GM21367 (cell line): ENCODE results near the gene ZBTB5.

Experiments used
- ATAC-seq: cut with Tn5 transposase; IDR thresholded peaks from one replicate; pipeline ENCODE4 v1.9.1; 2021; ENCODE audit not compliant: unreplicated experiment

ZBTB5 gene

DNA sequence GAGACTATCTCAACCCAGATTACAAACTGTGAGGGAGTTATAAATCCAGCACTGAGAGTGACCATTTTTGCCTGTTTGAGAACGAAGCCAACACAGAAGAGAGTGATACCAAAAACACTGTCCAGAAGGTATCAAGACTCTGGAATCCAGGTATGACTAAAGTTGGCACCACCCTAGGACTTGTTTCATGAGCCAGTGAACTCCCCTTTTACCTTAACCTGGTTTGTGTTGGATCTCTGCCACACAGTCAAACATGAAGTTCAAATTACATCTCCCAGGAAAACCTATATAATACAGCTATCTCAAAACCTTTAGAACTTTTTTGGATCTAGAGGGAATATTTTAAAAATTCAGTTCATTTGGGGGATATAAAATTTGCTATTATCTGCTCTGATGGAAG lies 11.4 kb downstream of the ZBTB5 start:
- ATAC-seq, result no peak

DNA sequence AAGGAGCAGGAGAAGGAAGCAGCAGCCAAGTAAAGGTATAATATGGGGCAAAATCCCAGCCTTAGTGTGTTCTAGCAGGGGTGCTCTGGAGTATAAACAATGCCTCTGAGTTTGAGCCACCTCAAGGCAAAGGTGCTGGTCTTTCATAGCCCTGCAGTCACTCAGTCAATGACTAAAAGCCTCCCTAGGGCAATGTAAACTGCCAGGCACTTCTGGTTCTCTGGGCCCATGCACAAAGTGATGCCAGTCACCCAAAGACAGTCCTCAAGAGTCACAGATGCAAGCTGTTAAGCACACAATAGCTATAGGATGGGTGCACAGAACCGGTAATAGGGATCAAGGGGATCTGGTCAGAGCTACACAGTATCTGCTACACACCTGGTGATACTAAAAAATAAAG lies 12.6 kb downstream of the ZBTB5 start:
- no peak for ATAC-seq

DNA sequence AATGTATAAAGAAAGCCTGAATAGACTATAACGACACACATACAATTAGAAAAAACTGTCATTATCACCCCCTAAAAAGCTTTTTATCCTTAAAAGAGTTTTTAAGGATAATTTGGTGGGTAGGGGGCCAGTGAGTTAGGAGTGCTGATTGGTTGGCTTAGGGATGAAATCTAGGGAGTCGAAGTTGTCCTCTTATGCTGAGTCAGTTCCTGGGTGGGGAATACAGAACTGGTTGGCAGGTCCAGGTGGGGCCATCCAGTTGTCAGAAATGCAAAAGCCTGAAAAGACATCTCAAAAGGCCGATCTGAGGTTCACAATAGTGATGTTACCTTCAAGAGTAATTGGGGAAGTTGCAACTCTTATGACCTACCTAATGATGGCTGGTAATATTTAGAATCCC lies 13.6 kb downstream of the ZBTB5 start:
- no peak for ATAC-seq

DNA sequence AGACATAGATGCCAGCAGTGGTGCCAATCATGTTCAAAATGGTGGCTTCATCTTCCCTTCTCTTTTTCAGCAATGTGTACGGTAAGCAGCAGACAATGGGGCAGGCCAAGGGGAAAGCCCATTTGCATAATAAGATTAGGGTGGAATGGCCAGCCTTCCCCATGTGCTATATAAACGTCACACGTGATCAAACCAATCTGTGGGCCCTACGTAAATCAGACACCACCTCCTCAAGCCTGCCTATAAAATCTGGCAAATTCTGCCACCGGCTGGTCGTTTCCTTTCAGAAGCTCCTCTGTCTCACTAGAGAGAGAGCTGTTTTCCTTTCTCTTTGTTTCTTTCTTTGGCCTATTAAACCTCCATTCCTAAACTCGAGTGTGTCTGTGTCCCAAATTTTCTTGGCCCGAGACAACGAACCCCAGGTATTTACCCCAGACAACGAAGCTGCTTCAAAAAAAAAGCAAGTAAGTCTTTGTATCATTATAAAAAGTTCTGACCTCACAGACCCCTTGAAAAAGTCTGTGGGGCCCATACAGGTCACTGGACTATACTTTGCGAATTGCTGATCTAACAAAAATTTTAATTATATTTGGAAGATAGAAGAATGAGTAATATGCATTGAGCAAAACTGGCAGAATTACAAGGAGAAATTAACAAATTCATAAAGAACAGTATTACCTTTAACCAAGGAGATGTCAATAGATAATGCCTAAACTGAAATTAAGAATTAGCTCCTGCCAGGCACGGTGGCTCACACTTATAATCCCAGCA lies 15.2 kb downstream of the ZBTB5 start:
- ATAC-seq, result no peak

DNA sequence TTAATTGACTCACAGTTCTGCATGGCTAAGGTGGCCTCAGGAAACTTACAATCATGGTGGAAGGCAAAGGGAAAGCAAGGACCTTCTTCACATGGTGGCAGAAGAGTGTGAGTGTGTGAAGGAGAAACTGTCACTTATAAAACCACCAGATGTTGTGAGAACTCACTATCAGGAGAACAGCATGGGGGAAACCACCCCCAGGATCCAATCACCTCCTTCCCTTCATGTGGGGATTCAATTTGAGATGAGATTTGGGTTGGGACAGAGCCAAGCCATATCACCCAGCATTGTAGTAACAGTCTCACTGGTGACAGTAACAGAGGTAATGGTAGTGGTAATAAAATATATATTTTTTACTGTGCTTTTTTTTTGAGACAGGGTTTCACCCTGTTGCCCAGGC lies 18.1 kb downstream of the ZBTB5 start:
- no peak for ATAC-seq

DNA sequence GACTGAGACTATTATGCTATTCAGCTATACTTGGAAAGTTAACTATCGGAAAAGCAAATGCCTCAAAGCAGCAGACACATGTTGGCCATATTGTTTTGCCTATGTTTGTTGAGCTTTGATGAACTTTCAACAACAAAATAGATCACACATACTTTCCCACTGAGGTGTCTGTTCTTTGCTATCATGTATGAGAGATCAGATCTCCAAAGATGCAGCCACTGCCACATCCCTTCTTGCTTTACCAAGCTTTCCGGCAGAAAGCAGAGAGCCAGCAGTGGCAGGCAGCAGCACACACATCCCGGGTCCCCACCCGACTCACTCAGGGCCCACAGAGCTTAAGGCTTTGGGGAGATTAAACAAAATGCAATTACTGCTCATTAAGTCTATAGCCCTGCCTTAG lies 18.8 kb downstream of the ZBTB5 start:
- ATAC-seq, result no peak

DNA sequence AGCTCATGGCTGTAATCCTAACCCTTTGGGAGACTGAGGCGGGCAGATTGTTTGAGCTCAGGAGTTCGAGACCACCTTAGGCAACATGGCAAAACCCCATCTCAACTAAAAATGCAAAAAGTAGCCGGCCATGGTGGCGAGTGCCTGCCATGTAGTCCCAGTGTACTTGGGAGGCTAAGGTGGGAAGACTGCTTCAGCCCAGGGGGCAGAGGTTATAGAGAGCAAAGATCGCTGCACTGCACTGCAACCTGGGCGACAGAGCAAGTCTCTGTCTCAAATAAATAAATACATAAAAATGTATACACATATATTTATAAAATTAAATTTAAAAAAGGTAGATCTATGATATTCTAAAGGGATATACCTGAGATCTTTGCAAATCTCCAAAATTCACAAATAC lies 19.4 kb downstream of the ZBTB5 start:
- no peak for ATAC-seq

DNA sequence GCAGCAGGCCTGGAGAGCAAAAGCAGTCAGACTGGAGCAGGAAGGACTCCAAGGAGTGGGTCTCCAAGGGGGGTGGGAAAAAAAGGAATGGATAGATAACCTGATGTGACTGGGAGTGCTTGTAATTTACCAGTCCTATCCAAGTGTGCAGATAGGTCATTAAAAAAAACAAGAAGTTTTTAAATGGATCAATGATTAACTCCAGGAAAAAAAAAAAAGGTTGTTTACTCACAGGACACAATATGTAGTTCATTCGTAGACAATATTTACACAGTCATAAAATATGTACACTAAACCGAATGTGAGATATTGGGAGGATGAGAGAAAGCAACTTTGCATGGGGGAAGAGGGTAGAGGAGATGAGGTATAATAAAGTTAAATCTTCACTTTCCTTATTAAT lies 20.4 kb downstream of the ZBTB5 start:
- ATAC-seq, result no peak

DNA sequence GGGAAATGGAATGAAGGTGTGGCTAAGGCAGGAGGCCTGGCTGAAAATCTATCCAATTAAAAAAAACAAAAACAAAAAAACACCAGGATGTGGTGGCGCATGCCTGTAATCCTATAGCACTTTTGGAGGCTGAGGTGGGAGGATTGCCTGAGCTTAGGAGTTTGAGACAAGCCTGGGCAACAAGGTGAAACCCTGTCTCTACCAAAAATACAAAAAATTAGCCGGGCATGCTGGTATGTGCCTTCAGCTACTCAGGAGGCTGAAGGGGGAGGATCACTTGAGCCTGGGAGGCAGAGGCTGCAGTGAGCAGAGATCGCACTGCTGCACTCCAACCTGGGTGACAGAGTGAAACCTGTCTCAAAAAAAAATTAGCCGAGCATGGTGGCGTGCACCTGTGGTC lies 21.7 kb downstream of the ZBTB5 start:
- ATAC-seq, result no peak

DNA sequence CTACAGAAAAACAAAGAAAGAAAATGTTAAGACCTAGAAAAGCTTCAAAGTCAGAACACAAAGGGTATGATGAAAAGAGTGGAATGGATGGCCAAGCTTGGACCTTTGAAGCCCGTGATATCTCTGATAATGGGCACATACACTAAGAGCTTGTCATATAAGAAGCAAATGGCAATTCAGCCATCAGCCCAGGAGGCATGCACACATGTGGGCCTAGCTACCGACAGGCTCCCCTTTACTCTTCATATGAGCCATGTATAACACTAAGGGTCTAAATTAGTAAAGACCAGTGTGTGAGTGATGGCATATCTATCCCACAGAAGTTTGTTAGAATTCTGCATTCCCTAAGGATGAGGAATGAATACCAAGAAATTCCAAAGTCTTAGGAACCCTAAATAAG lies 22.7 kb downstream of the ZBTB5 start:
- no peak for ATAC-seq

DNA sequence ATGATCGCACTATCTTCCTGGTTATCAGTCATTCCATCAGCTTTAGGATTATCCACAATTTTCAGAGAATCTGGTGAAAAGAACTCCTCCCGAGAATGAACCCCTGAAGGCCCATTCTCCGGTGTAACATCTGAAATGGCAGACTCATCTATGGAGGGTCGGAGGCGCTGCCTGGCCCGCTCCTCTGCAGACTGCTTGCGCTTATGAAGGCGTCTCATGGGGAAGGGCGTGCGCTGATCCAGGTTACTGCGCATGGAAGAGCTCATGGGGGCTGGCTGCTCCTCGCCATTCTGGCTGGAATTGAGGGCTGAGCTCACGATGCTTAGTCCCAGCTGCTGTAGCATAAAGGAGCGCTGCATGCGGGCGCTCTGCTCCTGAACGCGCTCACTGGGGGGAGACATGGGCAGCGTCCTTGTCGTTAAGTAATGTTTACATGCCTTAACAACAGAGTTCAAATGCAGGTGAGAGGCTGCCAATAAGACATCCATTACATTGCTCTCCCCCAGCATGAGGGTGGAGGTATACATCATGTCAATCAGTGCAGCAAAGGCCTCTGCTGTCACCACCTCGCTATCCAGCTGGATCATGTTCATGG lies 23.4 kb downstream of the ZBTB5 start:
- no peak for ATAC-seq

DNA sequence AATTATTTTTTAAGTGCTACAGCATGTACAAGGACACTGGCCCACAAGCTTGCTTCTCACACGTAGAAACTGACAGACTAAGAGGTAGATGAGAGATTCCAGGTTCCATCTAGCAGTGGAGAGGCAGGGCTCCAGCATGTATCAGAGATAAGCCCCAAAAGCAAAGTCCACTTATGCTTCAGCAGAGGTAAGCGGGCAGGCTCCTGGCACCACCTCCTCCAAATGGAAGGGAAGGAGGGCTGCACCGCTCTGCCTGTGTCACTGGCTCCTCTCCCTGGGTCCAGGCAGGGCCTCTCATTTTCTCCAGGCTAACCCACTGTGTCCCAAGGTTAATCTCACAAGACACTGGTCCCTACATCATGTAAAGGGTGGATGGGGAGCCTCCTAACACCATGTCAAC lies 26.9 kb downstream of the ZBTB5 start:
- ATAC-seq, result no peak

DNA sequence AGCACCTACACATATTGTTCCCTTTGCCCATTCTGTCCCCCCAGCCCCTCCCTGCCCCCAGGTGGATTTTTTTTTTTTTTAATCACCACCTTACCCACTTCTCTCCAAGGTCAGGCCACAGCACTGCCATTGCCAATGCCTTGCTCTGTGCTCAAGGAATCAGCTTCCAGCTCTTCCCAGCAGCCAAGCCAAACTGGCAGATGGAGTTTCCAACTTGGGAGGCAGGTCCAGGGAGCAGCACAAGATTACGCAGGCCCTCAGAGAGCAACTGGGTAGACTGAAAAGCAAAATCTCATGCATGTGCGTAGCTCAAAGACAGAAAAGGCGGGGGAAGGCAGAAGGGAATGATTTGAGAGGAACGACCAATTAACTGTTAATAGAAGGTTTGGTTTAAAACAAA lies 27.6 kb downstream of the ZBTB5 start:
- no peak for ATAC-seq

DNA sequence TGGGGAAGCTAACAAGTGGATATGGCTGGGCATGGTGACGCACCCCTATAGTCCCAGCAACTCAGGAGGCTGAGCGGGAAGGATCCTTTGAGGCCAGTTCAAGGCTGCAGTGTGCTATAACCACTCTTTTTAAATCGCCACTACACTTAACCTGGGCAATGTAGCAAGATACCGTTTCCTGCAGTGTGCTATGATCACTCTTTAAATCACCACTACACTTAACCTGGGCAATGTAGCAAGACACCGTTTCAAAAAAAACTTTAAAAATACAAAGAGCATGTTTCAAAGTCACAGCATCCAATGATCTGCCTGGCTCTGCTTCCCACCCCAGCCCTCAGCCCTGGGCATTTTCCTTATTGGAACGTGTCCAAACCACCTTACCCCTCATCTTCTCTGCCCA lies 28.2 kb downstream of the ZBTB5 start:
- no peak for ATAC-seq

DNA sequence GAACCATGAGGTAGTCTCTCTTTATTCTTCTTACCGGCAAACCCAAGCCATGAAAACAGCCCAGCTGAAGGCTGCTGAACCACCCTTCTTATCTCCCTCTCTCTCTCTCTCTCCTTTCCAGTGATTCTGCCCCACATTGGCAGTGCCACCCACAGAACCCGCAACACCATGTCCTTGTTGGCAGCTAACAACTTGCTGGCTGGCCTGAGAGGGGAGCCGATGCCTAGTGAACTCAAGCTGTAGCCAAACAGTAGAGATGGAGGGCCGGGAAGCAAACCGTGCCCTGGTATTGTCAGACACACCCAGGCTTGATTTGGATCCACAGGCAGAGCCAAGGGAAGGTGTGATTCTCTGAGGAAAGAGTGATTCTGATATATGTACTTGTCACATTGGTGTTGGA lies 28.7 kb downstream of the ZBTB5 start:
- no peak for ATAC-seq

DNA sequence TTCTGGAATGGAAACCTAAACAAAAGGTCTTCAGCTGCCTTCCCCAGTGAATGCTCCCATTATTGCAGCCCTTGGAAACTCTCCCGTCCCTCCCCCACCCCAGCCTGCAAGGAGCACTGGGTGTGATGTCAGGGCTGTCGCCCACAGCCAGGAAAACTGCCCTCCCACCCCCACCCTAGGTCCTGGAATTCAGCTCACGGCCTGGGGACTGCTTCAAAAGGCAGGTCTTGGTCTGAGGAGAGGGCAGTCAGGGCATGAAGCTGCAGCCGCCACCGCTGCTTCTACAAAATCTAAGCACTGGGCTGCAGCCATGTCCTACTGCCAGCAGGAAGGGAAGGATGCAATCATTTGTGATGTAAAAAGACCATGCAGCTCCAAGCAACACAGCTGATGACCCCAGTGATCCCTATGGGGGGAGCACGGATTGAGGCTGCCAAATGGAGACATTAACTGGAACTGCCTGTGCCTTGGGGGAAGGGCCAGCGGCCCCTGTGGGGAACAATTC lies 31.3 kb downstream of the ZBTB5 start:
- ATAC-seq, result no peak

DNA sequence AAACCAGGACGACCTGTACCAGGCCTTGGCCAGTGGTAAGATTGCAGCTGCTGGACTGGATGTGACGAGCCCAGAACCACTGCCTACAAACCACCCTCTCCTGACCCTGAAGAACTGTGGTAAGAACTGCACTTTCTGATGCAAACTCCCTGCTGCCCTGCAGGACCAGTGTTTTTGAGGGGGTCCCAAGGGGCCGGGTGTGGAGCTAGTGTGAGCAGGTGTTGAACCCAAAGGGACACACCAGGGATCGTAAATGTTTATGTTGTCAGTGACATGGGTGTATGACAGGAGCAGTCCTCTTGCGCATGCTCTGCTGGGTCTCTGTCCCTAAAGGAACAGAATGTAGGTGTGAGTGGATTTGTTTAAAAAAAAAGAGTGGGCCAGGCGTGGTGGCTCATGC lies 33.2 kb downstream of the ZBTB5 start:
- ATAC-seq, result no peak

DNA sequence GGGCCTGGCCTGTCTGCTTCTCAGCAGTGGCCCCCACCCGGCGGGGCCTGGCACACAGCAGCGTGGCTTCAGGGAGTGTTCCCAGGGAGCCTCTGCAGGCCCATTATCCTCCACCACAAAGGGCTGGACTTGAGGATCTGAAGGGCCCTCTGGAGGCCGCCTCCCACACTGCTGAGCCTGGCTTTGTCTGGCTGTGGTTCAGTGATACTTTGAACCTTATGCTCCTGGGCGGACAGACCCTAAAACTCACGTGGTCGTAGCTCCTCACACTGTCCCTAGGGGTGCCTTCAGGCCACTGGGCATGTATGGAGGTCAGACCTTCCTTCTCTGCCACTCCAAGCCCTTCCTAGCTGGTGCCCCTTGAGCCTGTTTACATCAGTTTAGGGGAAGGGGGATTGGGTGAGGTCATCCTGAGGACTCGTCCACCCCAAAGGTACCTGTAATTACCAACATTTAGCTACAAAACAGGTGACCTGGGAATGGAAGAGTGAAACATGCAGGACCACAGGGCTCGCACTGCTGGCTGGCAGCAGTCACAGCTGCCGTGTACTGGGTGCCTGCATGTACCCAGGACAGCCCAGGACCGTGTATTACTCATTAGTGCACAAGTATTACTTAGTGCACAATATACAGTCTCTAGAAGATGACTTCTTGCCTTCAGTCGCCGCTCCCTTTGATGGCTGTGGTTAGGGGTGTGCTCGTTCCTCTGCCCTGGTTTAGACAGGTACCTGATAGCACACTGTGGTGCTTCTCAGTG lies 34.2 kb downstream of the ZBTB5 start:
- no peak for ATAC-seq

DNA sequence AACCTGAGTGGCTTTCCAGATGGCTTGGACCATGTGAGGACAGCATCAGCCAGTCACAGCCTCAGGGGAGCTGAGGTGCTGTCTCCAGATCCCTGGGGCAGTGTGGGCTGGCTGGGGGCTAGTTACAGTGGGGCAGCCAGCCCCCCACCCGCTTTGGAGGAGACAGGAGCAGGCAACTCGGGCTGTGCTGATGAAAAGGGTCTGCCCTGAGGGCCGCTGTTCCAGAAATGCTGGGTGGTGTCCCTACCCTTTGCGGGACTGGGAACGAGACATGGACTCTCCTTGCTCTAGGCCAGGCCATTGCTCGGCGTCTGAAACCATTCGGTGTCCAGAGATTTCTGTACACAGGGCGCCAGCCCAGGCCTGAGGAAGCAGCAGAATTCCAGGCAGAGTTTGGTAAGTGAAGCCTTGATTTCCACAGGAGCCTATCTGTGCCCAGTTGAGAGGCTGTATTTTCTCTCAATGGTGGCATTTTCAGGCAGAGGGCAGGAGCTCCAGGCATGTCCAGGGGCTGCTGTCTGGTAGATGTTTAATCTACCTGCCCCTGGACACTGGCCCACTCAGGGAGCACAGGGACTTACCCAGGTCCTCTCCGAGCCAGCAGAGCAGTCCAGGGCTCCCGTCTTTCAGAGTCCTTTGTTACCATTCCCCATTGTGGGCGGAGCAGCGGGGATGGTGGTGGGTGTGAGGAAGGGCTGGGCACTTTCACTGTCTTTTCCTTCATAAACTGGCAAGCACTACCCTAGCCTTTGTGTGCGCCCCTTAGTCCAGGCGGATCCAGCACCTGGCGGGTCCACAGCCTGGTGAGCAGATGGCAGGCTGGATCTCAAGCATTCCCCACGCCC lies 35.6 kb downstream of the ZBTB5 start:
- no peak for ATAC-seq

DNA sequence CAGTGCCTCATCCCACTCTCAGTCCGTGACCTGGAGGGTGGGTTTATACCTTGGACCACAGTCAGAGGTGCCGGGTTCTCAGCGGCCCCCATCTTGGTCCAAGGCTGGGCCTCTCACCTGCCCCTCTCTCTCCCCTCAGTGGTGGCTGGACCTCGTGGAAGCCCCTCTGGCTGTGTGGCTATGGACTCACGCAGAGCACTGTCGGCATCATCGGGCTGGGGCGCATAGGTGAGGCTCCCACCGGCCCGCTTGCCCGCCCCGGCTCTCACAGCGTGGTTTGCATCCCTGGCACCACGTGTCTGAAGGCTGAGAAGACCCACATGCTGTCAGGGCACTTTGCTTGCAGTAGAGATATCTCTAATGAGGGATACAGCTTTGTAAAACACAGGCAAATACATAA lies 36.9 kb downstream of the ZBTB5 start:
- ATAC-seq, result no peak

DNA sequence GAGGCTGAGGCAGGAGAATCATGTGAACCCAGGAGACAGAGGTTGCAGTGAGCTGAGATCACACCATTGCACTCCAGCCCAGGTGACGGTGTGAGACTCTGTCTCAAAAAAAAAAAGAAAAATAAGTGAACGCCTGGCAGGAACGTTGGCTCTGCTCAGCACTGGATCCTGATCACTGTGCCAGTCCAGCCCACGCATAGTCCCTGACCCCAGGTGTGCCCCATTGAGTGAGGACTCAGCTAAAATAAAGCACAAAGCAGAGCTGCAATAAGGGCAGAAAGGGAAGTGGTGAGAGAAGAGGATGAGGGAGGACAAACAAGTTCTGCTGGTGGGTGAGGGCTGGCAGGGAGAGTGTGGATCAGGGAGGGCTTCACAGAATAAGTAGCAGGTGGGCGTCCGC lies 38.4 kb downstream of the ZBTB5 start:
- ATAC-seq, result no peak
